H1 (cell line): ENCODE measurements around the gene HDC. TPM values are rescaled to one million over a fixed set of nuclear protein-coding genes. Genes with fewer than 3 reads are reported as not detected.

Experiments
- BACH1 ChIP-seq: IDR thresholded peaks from 2 replicates; pipeline ENCODE4 v1.6.1; 2012; ENCODE audit warnings: low read length, improper control_type of control experiment
- CBX5 ChIP-seq: fragments of 300-800, 300-1000 bp; sonication (generic); IDR thresholded peaks from 2 replicates; pipeline ENCODE4 v1.7.1; 2016; ENCODE audit warnings: antibody characterized with exemption, low read length, low read depth
- MAFK ChIP-seq: IDR thresholded peaks from 2 replicates; pipeline ENCODE4 v1.6.1; 2012; ENCODE audit warnings: low read depth, mild to moderate bottlenecking, improper control_type of control experiment, low read length
- SAP30 ChIP-seq: fragments of 300-600 bp; sonication (generic); IDR thresholded peaks from 2 replicates; pipeline ENCODE4 v1.7.1; 2012; ENCODE audit warnings: low read length, moderate library complexity, mild to moderate bottlenecking, inconsistent platforms; ENCODE audit not compliant: insufficient read depth, insufficient replicate concordance
- polyA plus RNA-seq, 7 experiments: library from polyadenylated mRNA; depleted of rRNA in 3 of 7; stranded (reverse) in 5 of 7; unstranded in 2 of 7; fragments of >200 nt in 5 of 7; fragments of 200-250 nt in 2 of 7; gene quantifications; 1 replicate in 5 of 7; 2 replicates in 1 of 7; 4 replicates in 1 of 7; pipeline versions ENCODE4 v1.2.1 to v1.2.3, GENCODE V29; 2011 to 2013; ENCODE audit warnings: missing spikeins in 2 of 7, mixed read lengths in 2 of 7
- total RNA-seq: library from RNA; stranded (reverse); fragmentation: NEBNext Ultra II Directional; extraction: Animal tissue kit (Norgen Biotek cat#: 25700); gene quantifications from 2 replicates; pipeline ENCODE4 v1.2.1, GENCODE V29; 2021

The HDC gene
- total and polyA plus RNA-seq, 2 of the 8 experiments (the other 6 are each of a cell fraction or from before 2014, with no cell fraction given), result 0.20 to 0.22 TPM

- no peak for TF ChIP-seq SAP30
- no peak for TF ChIP-seq CBX5
- no peak for TF ChIP-seq MAFK
- TF ChIP-seq BACH1, result no peak
Measured at GRCh38 chr15:50287324-50288116, 22.0 kb upstream of the HDC start (continued).
